OCI-LY7 (cell line): ENCODE data around the gene PPP1R9A.

ENCODE experiments used
- EZH2phosphoT487 ChIP-seq: fragments of 200-600 bp; sonication (generic); IDR thresholded peaks from 2 replicates; pipeline ENCODE4 v1.6.1; 2018; ENCODE audit warnings: low read depth, borderline replicate concordance, mild to moderate bottlenecking, mixed run types, antibody characterized with exemption, low read length, moderate library complexity, mixed read lengths
- TF ChIP-seq, protein P1 (sequence below): fragments of 200-600 bp; sonication (generic); conservative IDR thresholded peaks from 2 replicates; pipeline ENCODE4 v1.5.1; 2014; ENCODE audit warnings: mild to moderate bottlenecking, antibody characterized with exemption, low read length, moderate library complexity, mixed read lengths

DNA sequence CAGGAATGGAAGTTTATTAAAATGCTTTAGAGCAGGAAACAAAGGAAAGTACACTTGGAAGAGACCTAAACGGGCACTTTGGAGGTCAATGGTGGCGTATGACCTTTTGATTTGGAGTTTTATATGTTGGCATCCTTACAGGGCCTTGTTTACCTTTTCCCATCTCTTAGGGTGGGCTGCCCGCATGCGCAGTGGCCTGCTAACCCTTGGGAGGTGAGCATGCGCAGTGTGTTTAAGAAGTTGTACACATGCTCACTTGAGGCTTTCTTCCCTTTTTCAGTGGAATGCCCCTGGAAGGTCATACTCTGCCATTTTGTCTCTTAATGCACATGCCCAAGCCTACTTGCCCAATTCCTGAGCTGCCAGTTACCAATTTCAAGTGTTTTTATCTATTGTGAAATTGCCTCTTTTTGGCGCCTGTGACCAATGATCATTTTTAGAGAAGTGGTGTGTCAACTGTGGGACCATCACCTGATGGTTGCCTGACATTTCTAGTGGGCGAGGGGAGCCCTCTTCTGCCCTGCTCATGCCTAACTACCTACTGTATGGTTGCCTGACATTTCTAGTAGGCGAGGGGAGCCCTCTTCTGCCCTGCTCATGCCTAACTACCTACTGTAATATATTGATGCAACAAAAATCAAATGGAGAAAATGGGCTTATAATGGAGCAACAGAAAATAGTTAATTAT is 138.0 kb downstream of the PPP1R9A start:
- TF ChIP-seq, protein P1, sequence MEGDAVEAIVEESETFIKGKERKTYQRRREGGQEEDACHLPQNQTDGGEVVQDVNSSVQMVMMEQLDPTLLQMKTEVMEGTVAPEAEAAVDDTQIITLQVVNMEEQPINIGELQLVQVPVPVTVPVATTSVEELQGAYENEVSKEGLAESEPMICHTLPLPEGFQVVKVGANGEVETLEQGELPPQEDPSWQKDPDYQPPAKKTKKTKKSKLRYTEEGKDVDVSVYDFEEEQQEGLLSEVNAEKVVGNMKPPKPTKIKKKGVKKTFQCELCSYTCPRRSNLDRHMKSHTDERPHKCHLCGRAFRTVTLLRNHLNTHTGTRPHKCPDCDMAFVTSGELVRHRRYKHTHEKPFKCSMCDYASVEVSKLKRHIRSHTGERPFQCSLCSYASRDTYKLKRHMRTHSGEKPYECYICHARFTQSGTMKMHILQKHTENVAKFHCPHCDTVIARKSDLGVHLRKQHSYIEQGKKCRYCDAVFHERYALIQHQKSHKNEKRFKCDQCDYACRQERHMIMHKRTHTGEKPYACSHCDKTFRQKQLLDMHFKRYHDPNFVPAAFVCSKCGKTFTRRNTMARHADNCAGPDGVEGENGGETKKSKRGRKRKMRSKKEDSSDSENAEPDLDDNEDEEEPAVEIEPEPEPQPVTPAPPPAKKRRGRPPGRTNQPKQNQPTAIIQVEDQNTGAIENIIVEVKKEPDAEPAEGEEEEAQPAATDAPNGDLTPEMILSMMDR = peak; percentile 40
- TF ChIP-seq EZH2phosphoT487 = no peak
